PC-9 (cell line): ENCODE measurements around the gene PHLDB2.

ENCODE experiments used
- CTCF ChIP-seq: fragments of 200-600 bp; sonication (generic); conservative IDR thresholded peaks from 2 replicates; pipeline ENCODE4 v1.6.1; 2017; ENCODE audit warnings: mixed run types, antibody characterized with exemption, mild to moderate bottlenecking, moderate library complexity
- EZH2 ChIP-seq: fragments of 200-600 bp; sonication (generic); IDR thresholded peaks from 2 replicates; pipeline ENCODE4 v1.8.0; 2017; ENCODE audit warnings: antibody characterized with exemption, low read depth

- no peak for TF ChIP-seq EZH2
- TF ChIP-seq CTCF: no peak
Observed at GRCh38 chr3:111884411-111885018, 25.4 kb downstream of the PHLDB2 start.
